Endothelial cell of umbilical vein (primary cell): ENCODE data around the gene ARL3. TPM values are rescaled to one million over a fixed set of nuclear protein-coding genes. Genes with fewer than 3 reads are reported as not detected.

Experiments
- BruUV-seq: library from RNA; stranded (reverse); fragments of 400-500 nt; replicated peaks from 2 replicates; lab custom pipeline; 2021; lab: Mats Ljungman, UMichigan
- CTCF ChIA-PET: fragments of 300-600, 350-600 bp; sonication (Branson Sonifier 250); formaldehyde crosslinking; loops from one replicate; lab custom pipeline; 2021; ENCODE audit warnings: antibody characterized with exemption, inconsistent platforms; lab: Charles Lee
- POLR2A ChIA-PET: fragments of 300-600, 350-600 bp; sonication (Branson Sonifier 250); formaldehyde crosslinking; loops from one replicate; lab custom pipeline; 2021; ENCODE audit warnings: antibody characterized with exemption, inconsistent platforms; lab: Charles Lee
- DNase-seq: peaks from one replicate; pipeline ENCODE4 v3.0.0-alpha.2; 2011; ENCODE audit warnings: low read depth, low spot score
- FAIRE-seq: peaks from 2 replicates; lab custom pipeline; 2011; peaks lifted over from hg19 to GRCh38; lab: Jason Lieb, UNC
- H2AFZ ChIP-seq: 2 replicates; pipeline ENCODE4 v1.6.0; 2012; ENCODE audit warnings: low read depth, low read length, control low read depth, inconsistent platforms
- H3K27ac ChIP-seq: 2 replicates; pipeline ENCODE4 v1.5.1; 2011; ENCODE audit warnings: low read depth, mild to moderate bottlenecking, control low read depth, low read length, moderate library complexity; ENCODE audit not compliant: insufficient read depth
- H3K27me3 ChIP-seq, 2 experiments: 2 replicates each; pipeline versions ENCODE4 v1.6.0 to v1.6.1; 2011; ENCODE audit warnings: low read length in 2 of 2, mixed read lengths in 1 of 2; ENCODE audit not compliant: control insufficient read depth in 2 of 2, insufficient read depth in 2 of 2
- H3K36me3 ChIP-seq, 2 experiments: 2 replicates in 1 of 2; 3 replicates in 1 of 2; pipeline ENCODE4 v1.5.1; 2011; ENCODE audit warnings: low read length in 2 of 2, mild to moderate bottlenecking in 1 of 2, moderate library complexity in 1 of 2; ENCODE audit not compliant: control insufficient read depth in 2 of 2, insufficient read depth in 2 of 2; ENCODE audit errors: extremely low read depth in 1 of 2
- H3K4me1 ChIP-seq: 3 replicates; pipeline ENCODE4 v1.5.1; 2011; ENCODE audit warnings: mild to moderate bottlenecking, low read length; ENCODE audit not compliant: control insufficient read depth, insufficient read depth; ENCODE audit errors: extremely low read depth
- H3K4me2 ChIP-seq: 2 replicates; pipeline ENCODE4 v1.6.1; 2011; ENCODE audit warnings: low read length, control low read depth, mixed read lengths; ENCODE audit not compliant: insufficient read depth
- H3K4me3 ChIP-seq, 3 experiments: fragments of 200-600 bp in 1 of 3; sonication (generic), shearing (Covaris generic) in 1 of 3; replicated peaks in 1 of 3; 2 replicates each; pipeline ENCODE4 v1.5.1; 2011 to 2016; ENCODE audit warnings: control low read depth in 3 of 3, low read length in 3 of 3, mild to moderate bottlenecking in 2 of 3, inconsistent platforms in 1 of 3, low read depth in 1 of 3, moderate library complexity in 1 of 3; ENCODE audit not compliant: insufficient read depth in 1 of 3
- H3K79me2 ChIP-seq: 2 replicates; pipeline ENCODE4 v1.6.0; 2012; ENCODE audit warnings: low read length, inconsistent platforms; ENCODE audit not compliant: control insufficient read depth, insufficient read depth
- H3K9ac ChIP-seq: replicated peaks from 2 replicates; pipeline ENCODE3; 2011; ENCODE audit warnings: low read length, control low read depth; ENCODE audit not compliant: insufficient read depth; ENCODE audit errors: extremely low read depth
- H3K9me1 ChIP-seq: replicated peaks from 3 replicates; pipeline ENCODE4 v1.6.0; 2011; ENCODE audit warnings: mild to moderate bottlenecking, low read length; ENCODE audit not compliant: control insufficient read depth, insufficient read depth; ENCODE audit errors: extremely low read depth
- H3K9me3 ChIP-seq: replicated peaks from 2 replicates; pipeline ENCODE4 v1.5.1; 2012; ENCODE audit warnings: low read length, inconsistent platforms; ENCODE audit not compliant: control insufficient read depth, insufficient read depth
- H4K20me1 ChIP-seq: replicated peaks from 2 replicates; pipeline ENCODE3; 2011; ENCODE audit warnings: mild to moderate bottlenecking, low read length; ENCODE audit not compliant: control insufficient read depth, insufficient read depth; ENCODE audit errors: extremely low read depth
- FOS ChIP-seq: IDR thresholded peaks from 2 replicates; pipeline ENCODE4 v1.6.1; 2011; ENCODE audit warnings: mild to moderate bottlenecking, low read length, moderate library complexity, borderline replicate concordance; ENCODE audit not compliant: insufficient read depth
- GATA2 ChIP-seq: IDR thresholded peaks from 2 replicates; pipeline ENCODE4 v1.7.0; 2011; ENCODE audit warnings: low read depth, mild to moderate bottlenecking, moderate library complexity, mixed read lengths, low read length; ENCODE audit not compliant: insufficient read length, insufficient read depth
- JUN ChIP-seq: IDR thresholded peaks from 2 replicates; pipeline ENCODE4 v1.6.1; 2011; ENCODE audit warnings: borderline replicate concordance, low read depth; ENCODE audit not compliant: insufficient read length, insufficient read depth
- MYC ChIP-seq: IDR thresholded peaks from one replicate; pipeline ENCODE4 v1.6.1; 2011; ENCODE audit warnings: mild to moderate bottlenecking, low read depth, low read length
- POLR2AphosphoS5 ChIP-seq: IDR thresholded peaks from 2 replicates; pipeline ENCODE4 v1.6.1; 2012; ENCODE audit warnings: low read depth, mild to moderate bottlenecking, control low read depth, low read length, moderate library complexity; ENCODE audit not compliant: insufficient read depth
- dilution Hi-C: fragments of 300-500 bp; cut with MboI; formaldehyde crosslinking; loops from one replicate; pipeline ENCODE4 v1.15.0; 2019; ENCODE audit warnings: low sequenced_read_pairs; ENCODE audit not compliant: extremely low pct_ligation_motif_present
- intact Hi-C: fragments of 100-400 bp; cut with micrococcal nuclease; formaldehyde crosslinking; loops from one replicate; pipeline ENCODE4 v1.10.0; 2022
- polyA plus RNA-seq, 4 experiments: library from polyadenylated mRNA; depleted of rRNA in 3 of 4; stranded (reverse) in 3 of 4; unstranded in 1 of 4; fragments of >200 nt; gene quantifications; 2 replicates each; pipeline versions ENCODE4 v1.2.1 to v1.2.3, GENCODE V29; 2011 to 2012; ENCODE audit warnings: missing spikeins in 1 of 4
- total RNA-seq: library from RNA; stranded (reverse); gene quantifications from 2 replicates; pipeline ENCODE4 v1.2.3, GENCODE V29; 2021
- TF ChIP-seq, protein P1 (sequence below), 2 donors: IDR thresholded peaks; 1 replicate in 1 of 2; 2 replicates in 1 of 2; pipeline ENCODE4 v1.5.1; 2011; ENCODE audit warnings: low read length in 2 of 2, mild to moderate bottlenecking in 2 of 2, moderate library complexity in 2 of 2, control low read depth in 1 of 2, inconsistent platforms in 1 of 2, low read depth in 1 of 2; ENCODE audit not compliant: insufficient read depth in 1 of 2; ENCODE audit errors: extremely low read depth in 1 of 2
- TF ChIP-seq, protein P2 (sequence below): IDR thresholded peaks from 2 replicates; pipeline ENCODE4 v1.6.1; 2011; ENCODE audit not compliant: insufficient read depth, insufficient read length

Gene ARL3
- total and polyA plus RNA-seq, 2 donors (not counting 3 experiments of a cell fraction or from before 2014, with no cell fraction given), result 6.6 to 11.0 TPM

DNA sequence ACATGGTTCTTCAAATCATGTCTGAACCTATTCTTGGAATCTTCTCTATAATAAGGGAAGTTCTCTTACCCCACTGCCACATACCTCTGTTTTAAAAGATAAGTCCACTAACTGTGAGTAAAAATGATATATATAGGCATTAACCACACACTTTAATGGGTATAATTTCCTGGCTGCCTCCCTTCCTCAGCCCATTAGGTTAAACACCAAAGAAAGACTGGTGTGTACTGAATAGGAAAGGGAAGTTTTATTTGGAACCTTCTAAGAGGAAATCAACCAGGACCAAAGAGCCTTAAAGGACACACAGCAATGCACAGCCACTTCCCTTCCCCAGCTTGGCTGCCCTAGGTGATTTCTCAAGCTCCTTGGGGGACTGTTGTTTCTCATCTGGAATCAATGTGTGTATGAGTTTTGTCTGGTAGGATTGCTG lies 24.5 kb upstream of the ARL3 start:
- Histone ChIP-seq H3K27ac (no peak overlapping the region), H3K36me3 (peaks cover 0 to 2% of the 10 kb centered on the region in 2 experiments), H3K4me2 (no peak overlapping the region), H2AFZ (no peak overlapping the region), H3K9me3 (no peaks in the 10 kb centered on the region), H3K4me3 (no peak overlapping the region), H4K20me1 (no peaks in the 10 kb centered on the region), H3K27me3 (no peaks in the 10 kb centered on the region), H3K79me2 (no peaks in the 10 kb centered on the region), H3K4me1 (peaks cover 6% of the 10 kb centered on the region), H3K9ac (no peak overlapping the region), H3K9me1 (no peaks in the 10 kb centered on the region)
- TF ChIP-seq, protein P1, sequence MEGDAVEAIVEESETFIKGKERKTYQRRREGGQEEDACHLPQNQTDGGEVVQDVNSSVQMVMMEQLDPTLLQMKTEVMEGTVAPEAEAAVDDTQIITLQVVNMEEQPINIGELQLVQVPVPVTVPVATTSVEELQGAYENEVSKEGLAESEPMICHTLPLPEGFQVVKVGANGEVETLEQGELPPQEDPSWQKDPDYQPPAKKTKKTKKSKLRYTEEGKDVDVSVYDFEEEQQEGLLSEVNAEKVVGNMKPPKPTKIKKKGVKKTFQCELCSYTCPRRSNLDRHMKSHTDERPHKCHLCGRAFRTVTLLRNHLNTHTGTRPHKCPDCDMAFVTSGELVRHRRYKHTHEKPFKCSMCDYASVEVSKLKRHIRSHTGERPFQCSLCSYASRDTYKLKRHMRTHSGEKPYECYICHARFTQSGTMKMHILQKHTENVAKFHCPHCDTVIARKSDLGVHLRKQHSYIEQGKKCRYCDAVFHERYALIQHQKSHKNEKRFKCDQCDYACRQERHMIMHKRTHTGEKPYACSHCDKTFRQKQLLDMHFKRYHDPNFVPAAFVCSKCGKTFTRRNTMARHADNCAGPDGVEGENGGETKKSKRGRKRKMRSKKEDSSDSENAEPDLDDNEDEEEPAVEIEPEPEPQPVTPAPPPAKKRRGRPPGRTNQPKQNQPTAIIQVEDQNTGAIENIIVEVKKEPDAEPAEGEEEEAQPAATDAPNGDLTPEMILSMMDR (IDR thresholded peaks at IDR 0.05; ENCODE audit: extremely low read depth in 1 of 2, insufficient read depth in 1 of 2, low read depth in 1 of 2, low read length in 2 of 2), result no peak
- TF ChIP-seq, protein P2, sequence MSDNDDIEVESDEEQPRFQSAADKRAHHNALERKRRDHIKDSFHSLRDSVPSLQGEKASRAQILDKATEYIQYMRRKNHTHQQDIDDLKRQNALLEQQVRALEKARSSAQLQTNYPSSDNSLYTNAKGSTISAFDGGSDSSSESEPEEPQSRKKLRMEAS, result no peak
- TF ChIP-seq POLR2AphosphoS5, result no peak
- no peak for TF ChIP-seq GATA2
- no peak for TF ChIP-seq JUN
- TF ChIP-seq MYC, result no peak
- TF ChIP-seq FOS, result no peak
- dilution Hi-C loops, result no loop called here
- FAIRE-seq (peak; percentile 50), DNase-seq (peak; percentile 87)
- ChIA-PET CTCF (no interaction called here), POLR2A (no interaction called here)
- intact Hi-C loops, result no loop called here
- BruUV-seq, result TSS peak; percentile 13
